GM12878 (cell line): ENCODE data around the gene CPLANE2.

Experiments
- CREB1 ChIP-seq: IDR thresholded peaks from 2 replicates; pipeline ENCODE4 v1.6.1; 2012; ENCODE audit warnings: low read depth, mild to moderate bottlenecking, inconsistent platforms
- EP300 ChIP-seq, 2 experiments: fragments of 150-350 bp in 1 of 2; IDR thresholded peaks; 2 replicates each; pipeline ENCODE4 v1.6.1; 2011 to 2012; ENCODE audit warnings: low read depth in 2 of 2, low read length in 2 of 2, borderline replicate concordance in 1 of 2, improper control_type of control experiment in 1 of 2, inconsistent platforms in 1 of 2; ENCODE audit not compliant: control insufficient read depth in 1 of 2
- ESRRA ChIP-seq: IDR thresholded peaks from 2 replicates; pipeline ENCODE4 v1.6.1; 2012; ENCODE audit warnings: mild to moderate bottlenecking, low read length, improper control_type of control experiment
- MXI1 ChIP-seq: fragments of 150-350 bp; IDR thresholded peaks from 2 replicates; pipeline ENCODE4 v1.6.1; 2011; ENCODE audit warnings: low read depth, mild to moderate bottlenecking, inconsistent platforms, low read length, improper control_type of control experiment
- POLR2A ChIP-seq: IDR thresholded peaks from 2 replicates; pipeline ENCODE4 v1.6.1; 2011; ENCODE audit warnings: low read depth, mild to moderate bottlenecking, low read length
- POLR2AphosphoS5 ChIP-seq: IDR thresholded peaks from 2 replicates; pipeline ENCODE4 v1.6.1; 2011; ENCODE audit warnings: mild to moderate bottlenecking, low read length, inconsistent platforms
- RBBP5 ChIP-seq: fragments of 200-600 bp; sonication (generic); conservative IDR thresholded peaks from 2 replicates; pipeline ENCODE4 v1.6.1; 2016
- RELA ChIP-seq: fragments of 450-650 bp; IDR thresholded peaks from 2 replicates; pipeline ENCODE4 v1.8.0; 2014; ENCODE audit warnings: borderline replicate concordance; ENCODE audit not compliant: partially characterized antibody
- SPI1 ChIP-seq: IDR thresholded peaks from 2 replicates; pipeline ENCODE4 v1.6.1; 2011; ENCODE audit warnings: low read depth, mild to moderate bottlenecking, low read length, moderate library complexity, borderline replicate concordance; ENCODE audit not compliant: insufficient read depth
- YBX1 ChIP-seq: fragments of 450-650 bp; IDR thresholded peaks from 2 replicates; pipeline ENCODE4 v1.6.1; 2016; ENCODE audit warnings: antibody characterized with exemption
- ZBTB4 ChIP-seq: fragments of 450-650 bp; formaldehyde crosslinking; IDR thresholded peaks from 2 replicates; pipeline ENCODE4 v1.4.0; 2022; ENCODE audit warnings: mild to moderate bottlenecking, moderate library complexity
- ZNF274 ChIP-seq: IDR thresholded peaks from one replicate; pipeline ENCODE4 v1.8.0; 2011; ENCODE audit not compliant: insufficient read length, insufficient read depth
- TF ChIP-seq, protein P1 (sequence below), 3 experiments: IDR thresholded peaks in 2 of 3; conservative IDR thresholded peaks in 1 of 3; 2 replicates each; pipeline ENCODE4 v1.5.1; 2011; ENCODE audit warnings: low read depth in 3 of 3, low read length in 3 of 3, mild to moderate bottlenecking in 3 of 3, control low read depth in 2 of 3, moderate library complexity in 2 of 3, inconsistent platforms in 1 of 3, mixed read lengths in 1 of 3; ENCODE audit not compliant: control insufficient read depth in 2 of 3, insufficient read depth in 1 of 3; ENCODE audit errors: extremely low read depth in 1 of 3
- TF ChIP-seq, protein P2 (sequence below): IDR thresholded peaks from 2 replicates; pipeline ENCODE4 v1.6.1; 2011; ENCODE audit warnings: borderline replicate concordance, low read depth, mild to moderate bottlenecking, moderate library complexity, low read length; ENCODE audit not compliant: insufficient read depth, poor library complexity, severe bottlenecking

GRCh38 chr1:16237343-16237830 is 404 bp upstream of the CPLANE2 start:
- TF ChIP-seq ZBTB4 (CRISPR knock-in tag) (no peak), EP300 (IDR thresholded peaks at IDR 0.05; ENCODE audit: borderline replicate concordance in 1 of 2, control insufficient read depth in 1 of 2, low read depth in 2 of 2, low read length in 2 of 2) (no peak), RELA (no peak), CREB1 (no peak), RBBP5 (no peak), MXI1 (no peak), POLR2AphosphoS5 (no peak), ZNF274 (no peak), POLR2A (no peak), YBX1 (no peak), SPI1 (no peak), ESRRA (no peak)
- TF ChIP-seq, protein P1, sequence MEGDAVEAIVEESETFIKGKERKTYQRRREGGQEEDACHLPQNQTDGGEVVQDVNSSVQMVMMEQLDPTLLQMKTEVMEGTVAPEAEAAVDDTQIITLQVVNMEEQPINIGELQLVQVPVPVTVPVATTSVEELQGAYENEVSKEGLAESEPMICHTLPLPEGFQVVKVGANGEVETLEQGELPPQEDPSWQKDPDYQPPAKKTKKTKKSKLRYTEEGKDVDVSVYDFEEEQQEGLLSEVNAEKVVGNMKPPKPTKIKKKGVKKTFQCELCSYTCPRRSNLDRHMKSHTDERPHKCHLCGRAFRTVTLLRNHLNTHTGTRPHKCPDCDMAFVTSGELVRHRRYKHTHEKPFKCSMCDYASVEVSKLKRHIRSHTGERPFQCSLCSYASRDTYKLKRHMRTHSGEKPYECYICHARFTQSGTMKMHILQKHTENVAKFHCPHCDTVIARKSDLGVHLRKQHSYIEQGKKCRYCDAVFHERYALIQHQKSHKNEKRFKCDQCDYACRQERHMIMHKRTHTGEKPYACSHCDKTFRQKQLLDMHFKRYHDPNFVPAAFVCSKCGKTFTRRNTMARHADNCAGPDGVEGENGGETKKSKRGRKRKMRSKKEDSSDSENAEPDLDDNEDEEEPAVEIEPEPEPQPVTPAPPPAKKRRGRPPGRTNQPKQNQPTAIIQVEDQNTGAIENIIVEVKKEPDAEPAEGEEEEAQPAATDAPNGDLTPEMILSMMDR (IDR thresholded peaks at IDR 0.05 in 2 of 3, conservative IDR thresholded peaks at IDR 0.05 in 1 of 3; ENCODE audit: control insufficient read depth in 2 of 3, extremely low read depth in 1 of 3, insufficient read depth in 1 of 3, low read depth in 3 of 3, low read length in 3 of 3) = no peak
- TF ChIP-seq, protein P2, sequence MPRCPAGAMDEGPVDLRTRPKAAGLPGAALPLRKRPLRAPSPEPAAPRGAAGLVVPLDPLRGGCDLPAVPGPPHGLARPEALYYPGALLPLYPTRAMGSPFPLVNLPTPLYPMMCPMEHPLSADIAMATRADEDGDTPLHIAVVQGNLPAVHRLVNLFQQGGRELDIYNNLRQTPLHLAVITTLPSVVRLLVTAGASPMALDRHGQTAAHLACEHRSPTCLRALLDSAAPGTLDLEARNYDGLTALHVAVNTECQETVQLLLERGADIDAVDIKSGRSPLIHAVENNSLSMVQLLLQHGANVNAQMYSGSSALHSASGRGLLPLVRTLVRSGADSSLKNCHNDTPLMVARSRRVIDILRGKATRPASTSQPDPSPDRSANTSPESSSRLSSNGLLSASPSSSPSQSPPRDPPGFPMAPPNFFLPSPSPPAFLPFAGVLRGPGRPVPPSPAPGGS = no peak
